Measurements from ENCODE around the gene AFF4.

- TF ChIP-seq CTCF (conservative IDR thresholded peaks at IDR 0.05; ENCODE audit: low read depth, low read length) (no peak), EZH2 (IDR thresholded peaks at IDR 0.05; ENCODE audit: borderline replicate concordance, low read depth, low read length, poor library complexity, severe bottlenecking) (no peak)
These were observed 124.7 kb downstream of the AFF4 start for GRCh38 chr5:132838516-132839282.

All from A673 (cell line).